Raji (cell line): Measurements from ENCODE around the gene SEMA3F.

Experiments
- POLR2A ChIP-seq: IDR thresholded peaks from 2 replicates; pipeline ENCODE4 v1.6.1; 2011; ENCODE audit warnings: low read depth, low read length, control low read depth; ENCODE audit not compliant: insufficient read depth

Gene SEMA3F

DNA sequence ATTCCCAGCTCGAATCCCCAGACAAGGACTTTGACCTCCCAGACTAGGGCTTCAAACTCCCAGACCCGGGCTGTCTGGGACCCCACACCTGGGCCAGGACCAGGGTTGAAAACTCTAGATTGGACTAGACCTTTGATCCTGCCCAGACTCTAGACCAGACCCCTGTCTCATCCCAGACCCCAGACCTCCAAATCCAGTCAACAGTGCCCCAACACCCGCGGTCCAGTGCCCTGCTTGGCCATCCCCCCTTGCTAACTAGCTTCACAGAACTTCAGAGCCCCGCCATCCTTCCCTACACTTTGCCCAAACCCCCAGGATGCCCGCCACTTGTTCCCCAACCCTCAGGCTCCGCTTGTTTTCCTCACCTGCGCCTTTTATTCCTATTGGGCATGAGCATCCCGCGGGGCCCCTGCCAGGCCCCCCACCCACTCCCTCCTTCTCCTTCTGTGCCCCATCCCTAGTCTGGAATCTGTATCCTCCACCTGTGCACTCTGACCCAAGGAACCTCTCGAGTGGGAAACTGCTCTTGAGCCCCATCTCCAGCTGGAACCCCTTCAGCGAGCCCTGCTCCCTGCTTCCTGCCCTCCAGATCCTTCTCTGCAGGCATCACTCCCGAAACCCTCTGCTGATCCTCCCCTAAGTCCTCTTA lies 81.5 kb downstream of the SEMA3F start:
- TF ChIP-seq POLR2A: no peak

DNA sequence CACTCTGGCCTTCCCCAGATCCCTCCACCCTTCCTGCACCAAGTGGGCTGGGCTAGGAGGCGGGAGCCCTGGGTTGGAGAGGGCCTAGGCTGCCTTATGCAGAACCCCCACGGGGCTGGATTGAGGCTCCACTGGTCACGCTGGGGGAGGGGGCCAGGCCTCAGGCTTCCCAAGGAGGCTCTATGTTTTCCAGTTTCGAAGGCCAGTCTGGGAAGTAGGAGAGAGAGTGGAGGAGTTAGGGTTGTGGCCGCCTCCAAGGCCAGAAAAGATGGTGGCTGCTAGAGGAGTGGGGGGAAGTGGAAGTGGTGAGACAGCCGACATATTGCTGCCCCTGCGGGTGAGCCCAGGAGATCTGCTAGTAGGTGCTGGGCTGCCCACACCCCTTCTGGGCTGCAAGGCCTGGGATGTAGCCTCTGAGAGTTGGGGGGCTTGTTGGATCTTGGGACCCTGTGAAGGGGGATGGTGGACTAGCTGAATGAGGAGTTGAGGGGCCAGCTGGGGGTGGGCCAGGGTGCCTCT lies 82.1 kb downstream of the SEMA3F start:
- no peak for TF ChIP-seq POLR2A

DNA sequence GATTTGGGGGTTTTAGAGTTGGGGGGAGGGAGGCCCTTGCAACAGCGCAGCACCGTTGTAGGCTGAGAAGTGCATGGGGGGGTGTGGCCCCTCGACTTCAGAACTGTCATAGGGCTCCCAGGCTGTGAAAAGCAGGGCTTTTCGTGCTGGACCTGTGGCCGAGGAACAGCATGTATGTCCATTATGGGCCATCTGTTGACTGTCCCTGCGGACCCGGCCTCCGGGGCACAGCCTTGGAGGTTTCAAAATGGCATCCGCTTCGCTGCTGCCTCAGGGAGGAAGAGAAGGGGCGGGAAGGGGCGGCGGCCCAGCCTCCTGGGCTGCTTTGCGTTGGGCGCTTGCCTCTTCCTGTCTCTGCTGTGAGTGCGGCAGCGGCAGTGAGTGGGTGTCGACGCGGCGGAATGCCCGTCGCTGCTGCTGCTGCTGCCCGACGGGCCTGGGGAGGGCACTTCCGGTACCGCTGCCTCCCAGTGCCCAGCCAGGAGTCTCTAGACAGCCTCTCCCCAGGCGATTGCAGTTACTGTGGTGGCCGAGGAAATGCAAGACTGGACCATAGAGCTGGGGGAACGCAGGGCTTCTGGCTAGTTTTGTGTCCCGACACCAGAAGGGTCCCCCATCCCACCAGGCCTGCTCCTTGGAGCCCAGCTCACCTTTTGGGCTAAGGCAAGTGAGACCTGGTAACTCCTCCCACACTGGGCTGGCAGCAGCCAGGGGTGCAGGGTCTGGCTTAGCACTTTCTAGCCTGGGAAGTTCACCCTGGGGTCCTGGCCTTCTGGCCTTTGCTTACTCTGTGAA lies 82.8 kb downstream of the SEMA3F start:
- peak; percentile 82 for TF ChIP-seq POLR2A

DNA sequence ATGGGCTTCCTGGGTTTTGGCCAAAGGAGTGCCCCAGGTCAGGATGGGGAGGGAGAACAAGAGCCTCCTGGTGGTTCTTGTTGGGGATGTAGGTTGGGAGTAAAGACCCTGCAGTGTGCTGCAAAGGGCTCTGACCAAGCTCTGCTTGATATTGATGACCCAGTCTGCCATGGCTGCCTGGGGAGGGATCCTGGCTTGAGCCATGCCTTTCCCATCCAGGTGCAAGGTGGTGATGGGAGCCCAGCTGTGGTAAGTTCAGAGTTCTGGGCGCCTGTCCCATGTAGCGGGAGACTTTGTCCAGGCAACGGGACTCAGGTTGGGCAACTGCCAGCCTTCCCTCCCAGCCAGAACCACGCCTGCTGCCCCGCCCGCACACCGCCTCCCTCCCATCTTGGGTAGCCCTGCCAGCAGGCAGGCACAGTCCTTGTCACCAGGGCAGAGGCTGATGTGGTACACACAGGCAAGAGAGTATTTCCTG lies 83.5 kb downstream of the SEMA3F start:
- TF ChIP-seq POLR2A: no peak
